ENCODE results near the gene PDZD2.

Gene PDZD2

GRCh38 chr5:32099486-32100035 lies 460.6 kb downstream of the PDZD2 start:
- H3K79me2 ChIP-seq (ENCODE audit: low read length), result no peaks in the 10 kb centered on the region

GRCh38 chr5:32100230-32100629 lies 461.3 kb downstream of the PDZD2 start:
- H4K20me1 ChIP-seq (ENCODE audit: insufficient read depth, low read length), result no peaks in the 10 kb centered on the region
- TF ChIP-seq EZH2phosphoT487 (IDR thresholded peaks at IDR 0.05; ENCODE audit: low read depth) (no peak), CTCF (IDR thresholded peaks at IDR 0.05; ENCODE audit: low read depth, low read length) (no peak)
- no peaks in the 10 kb centered on the region for H3K27me3 ChIP-seq (ENCODE audit: low read depth, low read length)
- no peak overlapping the region for H3K4me2 ChIP-seq (ENCODE audit: low read length)
- no peaks in the 10 kb centered on the region for H3K4me1 ChIP-seq (ENCODE audit: low read length)
- no peak overlapping the region for H2AFZ ChIP-seq (ENCODE audit: low read depth, low read length)
- H3K79me2 ChIP-seq (ENCODE audit: low read length), result no peaks in the 10 kb centered on the region
- no peak overlapping the region for H3K9ac ChIP-seq (ENCODE audit: low read length)
- no peak overlapping the region for H3K4me3 ChIP-seq (ENCODE audit: low read length)
- peaks cover 3% of the 10 kb centered on the region for H3K36me3 ChIP-seq (replicated peaks; ENCODE audit: low read depth, low read length)
- no peak overlapping the region for H3K27ac ChIP-seq (ENCODE audit: low read length)
- no peaks in the 10 kb centered on the region for H3K9me3 ChIP-seq (ENCODE audit: insufficient read depth, low read length)

More at GRCh38 chr5:32099486-32100035, 460.6 kb downstream of the PDZD2 start:
- TF ChIP-seq CTCF (IDR thresholded peaks at IDR 0.05; ENCODE audit: low read depth, low read length), result no peak
- no peak for TF ChIP-seq EZH2phosphoT487 (IDR thresholded peaks at IDR 0.05; ENCODE audit: low read depth)
- no peaks in the 10 kb centered on the region for H3K27me3 ChIP-seq (ENCODE audit: low read depth, low read length)
- H4K20me1 ChIP-seq (ENCODE audit: insufficient read depth, low read length), result no peaks in the 10 kb centered on the region
- no peak overlapping the region for H3K4me3 ChIP-seq (ENCODE audit: low read length)
- H3K4me1 ChIP-seq (ENCODE audit: low read length), result peaks cover 6% of the 10 kb centered on the region
- no peak overlapping the region for H3K27ac ChIP-seq (ENCODE audit: low read length)
- peaks cover 3% of the 10 kb centered on the region for H3K36me3 ChIP-seq (replicated peaks; ENCODE audit: low read depth, low read length)
- no peak overlapping the region for H3K4me2 ChIP-seq (ENCODE audit: low read length)
- no peaks in the 10 kb centered on the region for H3K9me3 ChIP-seq (ENCODE audit: insufficient read depth, low read length)
- H3K9ac ChIP-seq (ENCODE audit: low read length), result no peak overlapping the region
- H2AFZ ChIP-seq (ENCODE audit: low read depth, low read length), result no peak overlapping the region

GRCh38 chr5:32100691-32101302 lies 461.9 kb downstream of the PDZD2 start:
- no peak overlapping the region for H3K4me3 ChIP-seq (ENCODE audit: low read length)
- TF ChIP-seq CTCF (IDR thresholded peaks at IDR 0.05; ENCODE audit: low read depth, low read length), result no peak
- TF ChIP-seq EZH2phosphoT487 (IDR thresholded peaks at IDR 0.05; ENCODE audit: low read depth), result no peak
- H3K9me3 ChIP-seq (ENCODE audit: insufficient read depth, low read length), result no peaks in the 10 kb centered on the region
- H4K20me1 ChIP-seq (ENCODE audit: insufficient read depth, low read length), result no peaks in the 10 kb centered on the region
- peaks cover 3% of the 10 kb centered on the region for H3K36me3 ChIP-seq (replicated peaks; ENCODE audit: low read depth, low read length)
- no peak overlapping the region for H3K4me2 ChIP-seq (ENCODE audit: low read length)
- no peaks in the 10 kb centered on the region for H3K27me3 ChIP-seq (ENCODE audit: low read depth, low read length)
- no peak overlapping the region for H3K9ac ChIP-seq (ENCODE audit: low read length)
- H3K4me1 ChIP-seq (ENCODE audit: low read length), result no peaks in the 10 kb centered on the region
- H3K27ac ChIP-seq (ENCODE audit: low read length), result no peak overlapping the region
- H3K79me2 ChIP-seq (ENCODE audit: low read length), result no peaks in the 10 kb centered on the region
- no peak overlapping the region for H2AFZ ChIP-seq (ENCODE audit: low read depth, low read length)

- Histone ChIP-seq H3K27ac (ENCODE audit: low read length) (no peak overlapping the region), H2AFZ (ENCODE audit: low read depth, low read length) (no peak overlapping the region), H3K9me3 (ENCODE audit: insufficient read depth, low read length) (no peaks in the 10 kb centered on the region), H3K79me2 (ENCODE audit: low read length) (no peaks in the 10 kb centered on the region), H3K4me1 (ENCODE audit: low read length) (no peaks in the 10 kb centered on the region), H4K20me1 (ENCODE audit: insufficient read depth, low read length) (no peaks in the 10 kb centered on the region), H3K9ac (ENCODE audit: low read length) (no peak overlapping the region), H3K36me3 (replicated peaks; ENCODE audit: low read depth, low read length) (peaks cover 6% of the 10 kb centered on the region), H3K4me2 (ENCODE audit: low read length) (no peak overlapping the region), H3K4me3 (ENCODE audit: low read length) (no peak overlapping the region), H3K27me3 (ENCODE audit: low read depth, low read length) (no peaks in the 10 kb centered on the region)
- TF ChIP-seq EZH2phosphoT487 (IDR thresholded peaks at IDR 0.05; ENCODE audit: low read depth) (no peak), CTCF (IDR thresholded peaks at IDR 0.05; ENCODE audit: low read depth, low read length) (no peak)
Observed at GRCh38 chr5:32102254-32102986, 463.5 kb downstream of the PDZD2 start.

All from OCI-LY3 (cell line).